K562 (cell line): ENCODE results near the gene CCNL1. TPM values are rescaled to one million over a fixed set of nuclear protein-coding genes. Genes with fewer than 3 reads are reported as not detected.

Experiments
- ADNP ChIP-seq: fragments of 200-800 bp; sonication (Bioruptor generic); IDR thresholded peaks from 2 replicates; pipeline ENCODE4 v1.6.1; 2016; ENCODE audit warnings: missing genetic modification characterization, missing compliant biosample characterization
- AFF4 ChIP-seq: sonication (generic); formaldehyde crosslinking; IDR thresholded peaks from 2 replicates; pipeline ENCODE4 v1.8.0; 2023; ENCODE audit warnings: mild to moderate bottlenecking, missing genetic modification reagents
- ARID2 ChIP-seq: fragments of 450-650 bp; IDR thresholded peaks from 2 replicates; pipeline ENCODE4 v1.6.1; 2017; ENCODE audit warnings: antibody characterized with exemption, mild to moderate bottlenecking
- ATF3 ChIP-seq, 2 experiments: fragments of 450-650 bp in 1 of 2; sonication (generic) in 1 of 2; formaldehyde crosslinking in 1 of 2; IDR thresholded peaks in 1 of 2; conservative IDR thresholded peaks in 1 of 2; 2 replicates each; pipeline versions ENCODE4 v1.6.1 to v1.8.1; 2016 to 2023; ENCODE audit warnings: mild to moderate bottlenecking in 2 of 2, moderate library complexity in 2 of 2, inconsistent platforms in 1 of 2, missing genetic modification reagents in 1 of 2
- CHD2 ChIP-seq: IDR thresholded peaks from 2 replicates; pipeline ENCODE4 v1.6.1; 2011; ENCODE audit warnings: low read depth, low read length
- DIDO1 ChIP-seq: fragments of 450-650 bp; IDR thresholded peaks from 2 replicates; pipeline ENCODE4 v1.6.1; 2016; ENCODE audit warnings: low read depth, missing biosample characterization, missing genetic modification characterization
- ELF4 ChIP-seq: fragments of 450-650 bp; formaldehyde crosslinking; IDR thresholded peaks from 2 replicates; pipeline ENCODE4 v1.4.0; 2022; ENCODE audit warnings: missing genetic modification characterization
- ERF ChIP-seq: fragments of 450-650 bp; formaldehyde crosslinking; IDR thresholded peaks from 2 replicates; pipeline ENCODE4 v1.4.0; 2020; ENCODE audit warnings: mild to moderate bottlenecking, mixed read lengths
- FIP1L1 ChIP-seq: fragments of 200-400 bp; formaldehyde crosslinking; IDR thresholded peaks from 2 replicates; pipeline ENCODE4 v1.6.1; 2018; ENCODE audit warnings: mild to moderate bottlenecking, low read depth, low read length; ENCODE audit not compliant: poor library complexity, severe bottlenecking
- FOXP1 ChIP-seq: sonication (generic); formaldehyde crosslinking; IDR thresholded peaks from 2 replicates; pipeline ENCODE4 v1.8.0; 2022; ENCODE audit warnings: mild to moderate bottlenecking, missing genetic modification reagents
- KLF1 ChIP-seq: fragments of 450-650 bp; IDR thresholded peaks from 2 replicates; pipeline ENCODE4 v1.6.1; 2016; ENCODE audit warnings: missing genetic modification characterization, missing compliant biosample characterization
- MED1 ChIP-seq: sonication (generic); formaldehyde crosslinking; IDR thresholded peaks from 2 replicates; pipeline ENCODE4 v1.8.1; 2023; ENCODE audit warnings: missing genetic modification reagents, borderline replicate concordance
- PHF8 ChIP-seq: fragments of 200-600 bp; sonication (generic); IDR thresholded peaks from 2 replicates; pipeline ENCODE4 v1.6.1; 2012; ENCODE audit warnings: mixed run types, mild to moderate bottlenecking, inconsistent platforms, low read length, moderate library complexity, borderline replicate concordance
- RHOXF2B ChIP-seq: fragments of 250-450 bp; sonication (Bioruptor Pico); conservative IDR thresholded peaks from 2 replicates; pipeline ENCODE4 v1.5.1; 2021
- TCF7 ChIP-seq: sonication (generic); IDR thresholded peaks from 2 replicates; pipeline ENCODE4 v1.6.1; 2016; ENCODE audit warnings: antibody characterized with exemption, borderline replicate concordance
- THRA ChIP-seq: fragments of 450-650 bp; IDR thresholded peaks from 2 replicates; pipeline ENCODE4 v1.6.1; 2017; ENCODE audit warnings: mild to moderate bottlenecking, moderate library complexity
- TRIM28 ChIP-seq: fragments of 450-650 bp; IDR thresholded peaks from 2 replicates; pipeline ENCODE4 v1.6.1; 2017
- UBTF ChIP-seq, 2 experiments: IDR thresholded peaks; 2 replicates each; pipeline ENCODE4 v1.6.1; 2012; ENCODE audit warnings: improper control_type of control experiment in 2 of 2, low read depth in 2 of 2, low read length in 2 of 2, borderline replicate concordance in 1 of 2
- ZNF707 ChIP-seq: fragments of 250-450 bp; sonication (Bioruptor Pico); conservative IDR thresholded peaks from 2 replicates; pipeline ENCODE4 v1.8.0; 2022; ENCODE audit warnings: inconsistent platforms, mild to moderate bottlenecking, moderate library complexity
- ZNF780A ChIP-seq: fragments of 250-450 bp; sonication (Bioruptor Pico); IDR thresholded peaks from 2 replicates; pipeline ENCODE4 v1.5.0; 2021; ENCODE audit warnings: mild to moderate bottlenecking
- polyA plus RNA-seq, 8 experiments: library from polyadenylated mRNA; depleted of rRNA in 4 of 8; stranded (reverse) in 5 of 8; unstranded in 3 of 8; fragments of >200 nt; fragmentation: Nextera tagmentation in 2 of 8; fragmentation: Illumina TruSeq in 1 of 8; extraction: Ambion mirVana in 2 of 8; extraction: Trizol in 1 of 8; gene quantifications; 2 replicates each; pipeline versions ENCODE4 v1.2.1 to v1.2.3, GENCODE V29; 2011 to 2014; ENCODE audit warnings: inconsistent platforms in 1 of 8, missing spikeins in 1 of 8
- total RNA-seq, 7 experiments: library from RNA; depleted of rRNA in 6 of 7; stranded (reverse); fragments of >200 nt in 6 of 7; fragmentation: Illumina TruSeq in 2 of 7; extraction: Trizol in 2 of 7; gene quantifications; 2 replicates each; pipeline versions ENCODE4 v1.2.1 to v1.2.3, GENCODE V29; 2011 to 2021; ENCODE audit warnings: low replicate concordance in 1 of 7

The CCNL1 gene
- total and polyA plus RNA-seq, 9 of the 15 experiments (the other 6 are each of a cell fraction or from before 2014, with no cell fraction given) = 16.1 to 186 (median 132) TPM

GRCh38 chr3:157130467-157131251 lies 29.3 kb downstream of the CCNL1 start (continued):
- TF ChIP-seq AFF4 (no peak), ZNF780A (CRISPR knock-in tag) (no peak), FOXP1 (CRISPR knock-in tag) (no peak), KLF1 (tag) (no peak), TRIM28 (no peak), FIP1L1 (no peak), UBTF (IDR thresholded peaks at IDR 0.05; ENCODE audit: borderline replicate concordance in 1 of 2, low read depth in 2 of 2, low read length in 2 of 2) (no peak), DIDO1 (tag) (no peak), ATF3 (IDR thresholded peaks at IDR 0.05) (peak; percentile 23; the same call in 1 of the 2 replicates), ATF3 (CRISPR knock-in tag; conservative IDR thresholded peaks at IDR 0.05) (no peak), CHD2 (no peak), ADNP (tag) (no peak), ZNF707 (CRISPR knock-in tag) (no peak), PHF8 (no peak), ELF4 (no peak), ARID2 (0 out of 2 replicates have a peak, but pooled peaks have one; percentile 56), RHOXF2B (no peak), MED1 (CRISPR knock-in tag) (no peak), TCF7 (no peak), THRA (no peak), ERF (CRISPR knock-in tag) (no peak)
